GM19395 (cell line): ENCODE measurements around the gene FADD.
"Not testable (repeated sequence)": the region's sequence is repeated elsewhere in the genome, so short reads cannot be mapped to it uniquely, and the experiment has no call there.

ENCODE experiments used
- ATAC-seq: cut with Tn5 transposase; IDR thresholded peaks from one replicate; pipeline ENCODE4 v1.9.1; 2021; ENCODE audit warnings: mild to moderate bottlenecking, moderate library complexity; ENCODE audit not compliant: unreplicated experiment

Gene FADD

GRCh38 chr11:70180906-70181305 is 22.2 kb upstream of the FADD start:
- ATAC-seq: no peak

GRCh38 chr11:70182266-70182665 is 20.8 kb upstream of the FADD start:
- no peak for ATAC-seq

- ATAC-seq: no peak
These were observed 20.1 kb upstream of the FADD start for GRCh38 chr11:70183032-70183431.

- no peak for ATAC-seq
These were observed 19.5 kb upstream of the FADD start for GRCh38 chr11:70183483-70184176.

- ATAC-seq: no peak
These were observed 18.7 kb upstream of the FADD start for GRCh38 chr11:70184396-70184795.

GRCh38 chr11:70185348-70186055 is 17.6 kb upstream of the FADD start:
- ATAC-seq: no peak

- no peak for ATAC-seq
These were observed 16.7 kb upstream of the FADD start for GRCh38 chr11:70186420-70186819.

GRCh38 chr11:70186936-70187335 is 16.2 kb upstream of the FADD start:
- ATAC-seq: no peak

- no peak for ATAC-seq
These were observed 15.3 kb upstream of the FADD start for GRCh38 chr11:70187771-70188170.

GRCh38 chr11:70189622-70190021 is 13.5 kb upstream of the FADD start:
- no peak for ATAC-seq

GRCh38 chr11:70191495-70192140 is 11.5 kb upstream of the FADD start:
- no peak for ATAC-seq

GRCh38 chr11:70192666-70193410 is 10.3 kb upstream of the FADD start:
- ATAC-seq: no peak

GRCh38 chr11:70193411-70194292 is 9.4 kb upstream of the FADD start:
- ATAC-seq: no peak

GRCh38 chr11:70194792-70195791 is 8.0 kb upstream of the FADD start:
- ATAC-seq: no peak

GRCh38 chr11:70200212-70200844 is 2.8 kb upstream of the FADD start:
- no peak for ATAC-seq

GRCh38 chr11:70201047-70201446 is 2.0 kb upstream of the FADD start:
- ATAC-seq: not testable (repeated sequence)

GRCh38 chr11:70201882-70202861 is 924 bp upstream of the FADD start:
- no peak for ATAC-seq
